Sigmoid colon (tissue), 4 donors: ENCODE data around the gene ACAP2.

ENCODE experiments used
- CTCF ChIP-seq, 4 experiments: fragments of 450-650 bp in 3 of 4; fragments of 200-600 bp in 1 of 4; IDR thresholded peaks; one replicate each; pipeline ENCODE4 v1.5.1; 2016 to 2019; ENCODE audit warnings: antibody characterized with exemption in 4 of 4, mild to moderate bottlenecking in 3 of 4, moderate library complexity in 2 of 4
- EP300 ChIP-seq, 4 donors: sonication (generic); formaldehyde crosslinking; IDR thresholded peaks; one replicate each; pipeline ENCODE4 v1.6.1; 2017; ENCODE audit warnings: antibody characterized with exemption in 4 of 4
- POLR2A ChIP-seq, 2 donors: fragments of 450-650 bp; IDR thresholded peaks; one replicate each; pipeline ENCODE4 v1.6.1; 2016; ENCODE audit warnings: antibody characterized with exemption in 2 of 2, mild to moderate bottlenecking in 2 of 2, moderate library complexity in 2 of 2
- POLR2AphosphoS5 ChIP-seq, 4 donors: sonication (generic); formaldehyde crosslinking; IDR thresholded peaks; one replicate each; pipeline ENCODE4 v1.6.1; 2017; ENCODE audit warnings: antibody characterized with exemption in 4 of 4

GRCh38 chr3:195401943-195402342, 40.9 kb downstream of the ACAP2 start:
- no peak for TF ChIP-seq POLR2A (IDR thresholded peaks at IDR 0.05)
- TF ChIP-seq CTCF (IDR thresholded peaks at IDR 0.05) = no peak
- TF ChIP-seq POLR2AphosphoS5 (IDR thresholded peaks at IDR 0.05) = no peak
- TF ChIP-seq EP300 (IDR thresholded peaks at IDR 0.05) = no peak
